GM12865 (cell line): ENCODE measurements around the gene SAMM50.

Source experiments
- DNase-seq: peaks from one replicate; pipeline ENCODE4 v3.0.0; 2010; ENCODE audit warnings: low read depth
- H3K4me3 ChIP-seq: 2 replicates; pipeline ENCODE4 v1.5.1; 2011; ENCODE audit warnings: mild to moderate bottlenecking, low read depth, low read length, control low read depth
- TF ChIP-seq, protein P1 (sequence below): IDR thresholded peaks from 2 replicates; pipeline ENCODE4 v1.5.1; 2011; ENCODE audit warnings: low read length, control low read depth, low read depth, inconsistent platforms; ENCODE audit not compliant: insufficient read depth; ENCODE audit errors: missing control alignments

The SAMM50 gene

DNA sequence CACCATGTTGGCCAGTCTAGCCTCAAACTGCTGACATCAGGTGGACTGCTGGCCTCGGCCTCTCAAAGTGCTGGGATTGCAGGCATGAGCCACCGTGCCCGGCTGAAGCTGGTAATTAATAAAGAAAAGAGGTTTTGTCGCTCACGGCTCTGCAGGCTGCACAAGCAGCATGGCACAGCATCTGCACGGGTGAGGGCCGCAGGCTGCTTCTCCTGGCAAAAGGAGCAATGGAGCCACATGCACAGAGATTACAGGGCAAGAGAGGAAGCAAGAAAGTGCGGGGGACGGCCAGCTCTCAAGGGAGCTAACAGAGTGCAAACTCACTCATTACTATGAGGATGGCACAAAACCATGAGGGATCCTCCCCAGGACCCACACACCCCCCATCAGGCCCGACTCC is 64.2 kb downstream of the SAMM50 start:
- no peak overlapping the region for H3K4me3 ChIP-seq
- TF ChIP-seq, protein P1, sequence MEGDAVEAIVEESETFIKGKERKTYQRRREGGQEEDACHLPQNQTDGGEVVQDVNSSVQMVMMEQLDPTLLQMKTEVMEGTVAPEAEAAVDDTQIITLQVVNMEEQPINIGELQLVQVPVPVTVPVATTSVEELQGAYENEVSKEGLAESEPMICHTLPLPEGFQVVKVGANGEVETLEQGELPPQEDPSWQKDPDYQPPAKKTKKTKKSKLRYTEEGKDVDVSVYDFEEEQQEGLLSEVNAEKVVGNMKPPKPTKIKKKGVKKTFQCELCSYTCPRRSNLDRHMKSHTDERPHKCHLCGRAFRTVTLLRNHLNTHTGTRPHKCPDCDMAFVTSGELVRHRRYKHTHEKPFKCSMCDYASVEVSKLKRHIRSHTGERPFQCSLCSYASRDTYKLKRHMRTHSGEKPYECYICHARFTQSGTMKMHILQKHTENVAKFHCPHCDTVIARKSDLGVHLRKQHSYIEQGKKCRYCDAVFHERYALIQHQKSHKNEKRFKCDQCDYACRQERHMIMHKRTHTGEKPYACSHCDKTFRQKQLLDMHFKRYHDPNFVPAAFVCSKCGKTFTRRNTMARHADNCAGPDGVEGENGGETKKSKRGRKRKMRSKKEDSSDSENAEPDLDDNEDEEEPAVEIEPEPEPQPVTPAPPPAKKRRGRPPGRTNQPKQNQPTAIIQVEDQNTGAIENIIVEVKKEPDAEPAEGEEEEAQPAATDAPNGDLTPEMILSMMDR = no peak
- DNase-seq = no peak

DNA sequence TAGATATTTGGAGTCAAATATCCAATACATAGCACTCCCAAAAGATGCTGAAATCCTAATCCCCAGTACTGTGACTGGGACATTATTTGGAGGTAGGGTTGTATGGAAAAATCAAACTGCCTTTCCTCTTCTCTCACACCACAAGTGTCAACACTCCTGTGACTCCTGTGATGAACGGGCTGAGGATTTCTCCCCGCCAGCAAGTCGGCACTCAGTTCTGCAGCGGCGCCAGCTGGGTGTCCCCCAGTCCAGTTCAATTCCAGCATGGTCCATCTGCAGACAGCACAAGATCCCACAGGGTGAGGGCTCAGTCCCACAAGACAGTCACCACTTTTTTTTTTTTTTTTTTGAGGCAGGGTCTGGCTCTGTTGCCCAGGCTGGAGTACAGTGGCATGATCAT is 64.6 kb downstream of the SAMM50 start:
- no peak for DNase-seq
- no peak overlapping the region for H3K4me3 ChIP-seq
- TF ChIP-seq, protein P1 = no peak

DNA sequence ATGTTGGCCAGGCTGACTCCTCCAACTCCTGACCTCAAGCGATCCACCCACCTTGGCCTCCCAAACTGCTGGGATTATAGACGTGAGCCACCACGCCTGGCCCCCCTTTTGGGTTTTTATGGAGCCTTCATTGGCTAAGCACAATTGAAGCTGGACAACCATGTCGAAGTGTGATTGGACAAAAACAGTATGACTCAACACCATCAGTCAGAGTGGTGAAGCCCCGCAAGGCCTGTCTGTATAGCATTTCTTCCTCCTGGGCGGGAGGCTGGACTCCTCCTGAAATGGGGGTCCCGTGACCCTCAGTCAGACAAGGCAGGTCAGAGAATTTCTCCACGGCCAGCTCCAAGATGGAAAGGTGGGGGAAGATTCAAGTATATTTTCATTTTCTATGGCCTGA is 65.7 kb downstream of the SAMM50 start:
- no peak overlapping the region for H3K4me3 ChIP-seq
- no peak for DNase-seq
- TF ChIP-seq, protein P1 = no peak

DNA sequence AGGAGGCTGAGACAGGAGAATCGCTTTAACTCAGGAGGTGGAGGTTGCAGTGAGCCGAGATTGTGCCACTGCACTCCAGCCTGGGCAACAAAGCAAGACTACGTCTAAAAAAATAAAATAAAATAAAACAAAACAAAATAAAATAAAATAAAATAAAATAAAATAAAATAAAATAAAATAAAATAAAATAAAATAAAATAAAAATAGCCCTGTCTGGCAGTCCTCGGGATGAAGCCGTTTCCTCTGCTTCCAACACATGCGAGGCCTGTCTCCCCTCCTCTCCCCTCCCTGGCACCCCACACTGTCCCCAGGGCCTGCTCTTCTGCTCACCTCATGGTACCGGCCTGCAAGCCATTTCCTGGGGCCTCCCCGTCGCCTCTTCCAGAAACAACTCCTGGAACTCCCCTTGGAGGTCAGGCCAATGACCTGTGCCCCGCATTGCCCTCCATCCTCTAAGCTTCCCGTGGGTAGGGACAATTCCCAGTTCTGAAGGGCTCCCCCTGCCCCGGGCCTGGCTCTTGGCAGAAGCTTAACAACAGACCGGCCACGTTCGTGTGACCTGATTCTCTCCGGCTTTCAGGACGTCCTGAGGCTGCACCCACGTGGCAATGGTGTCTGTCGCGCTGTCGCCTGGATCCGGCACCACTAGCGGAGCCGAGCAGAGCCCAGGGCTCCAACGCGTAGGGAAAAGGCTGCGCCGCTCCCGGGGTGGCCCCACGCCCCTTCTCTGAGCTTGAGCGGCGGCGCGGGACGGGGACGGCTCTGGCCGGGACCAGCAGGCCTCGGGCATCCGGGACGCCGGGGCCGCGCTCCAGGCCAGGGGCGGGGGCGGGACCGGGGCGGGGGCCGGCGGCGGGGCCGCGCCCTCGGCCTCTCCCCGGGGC is 68.4 kb downstream of the SAMM50 start:
- peak overlapping the region; percentile 88 for H3K4me3 ChIP-seq
- TF ChIP-seq, protein P1 = no peak
- DNase-seq = peak; percentile 74

DNA sequence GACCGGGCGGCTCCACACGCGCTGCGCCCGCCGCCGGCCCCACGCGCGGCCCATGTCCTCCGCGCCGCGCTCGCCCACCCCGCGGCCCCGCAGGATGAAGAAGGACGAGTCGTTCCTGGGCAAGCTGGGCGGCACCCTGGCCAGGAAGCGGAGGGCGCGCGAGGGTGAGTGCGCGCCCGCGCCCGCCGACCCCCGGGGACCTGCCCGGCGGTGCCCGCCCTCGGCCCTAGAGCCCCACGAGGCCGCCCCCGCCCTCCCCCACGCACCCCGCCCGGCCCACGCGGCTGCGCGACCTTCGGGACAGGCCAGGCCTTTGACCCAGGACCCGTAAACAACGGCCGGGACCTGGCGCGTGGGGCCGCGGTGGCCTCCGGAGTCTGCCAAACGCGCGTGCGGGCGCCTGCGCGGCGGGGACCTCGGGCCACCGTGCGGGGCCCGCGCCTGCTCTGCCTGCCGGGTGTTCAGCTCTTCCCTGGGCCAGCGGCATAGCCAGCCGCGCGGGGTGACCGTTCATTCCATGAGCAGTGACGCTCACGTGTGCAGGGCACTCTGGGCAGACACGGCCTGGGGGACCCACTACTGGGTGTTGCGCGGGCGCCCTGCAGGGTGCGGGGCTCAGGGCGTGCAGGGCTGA is 69.2 kb downstream of the SAMM50 start, which contains the start of gene PARVB:
PARVB (plus strand) TSS at position 15 of the 634 bp plus-strand sequence; CDS start at position 53, 38 bp downstream.
- TF ChIP-seq, protein P1 = no peak
- H3K4me3 ChIP-seq = peak within 1 kb of the TSS; percentile 88
- peak; percentile 54 for DNase-seq

DNA sequence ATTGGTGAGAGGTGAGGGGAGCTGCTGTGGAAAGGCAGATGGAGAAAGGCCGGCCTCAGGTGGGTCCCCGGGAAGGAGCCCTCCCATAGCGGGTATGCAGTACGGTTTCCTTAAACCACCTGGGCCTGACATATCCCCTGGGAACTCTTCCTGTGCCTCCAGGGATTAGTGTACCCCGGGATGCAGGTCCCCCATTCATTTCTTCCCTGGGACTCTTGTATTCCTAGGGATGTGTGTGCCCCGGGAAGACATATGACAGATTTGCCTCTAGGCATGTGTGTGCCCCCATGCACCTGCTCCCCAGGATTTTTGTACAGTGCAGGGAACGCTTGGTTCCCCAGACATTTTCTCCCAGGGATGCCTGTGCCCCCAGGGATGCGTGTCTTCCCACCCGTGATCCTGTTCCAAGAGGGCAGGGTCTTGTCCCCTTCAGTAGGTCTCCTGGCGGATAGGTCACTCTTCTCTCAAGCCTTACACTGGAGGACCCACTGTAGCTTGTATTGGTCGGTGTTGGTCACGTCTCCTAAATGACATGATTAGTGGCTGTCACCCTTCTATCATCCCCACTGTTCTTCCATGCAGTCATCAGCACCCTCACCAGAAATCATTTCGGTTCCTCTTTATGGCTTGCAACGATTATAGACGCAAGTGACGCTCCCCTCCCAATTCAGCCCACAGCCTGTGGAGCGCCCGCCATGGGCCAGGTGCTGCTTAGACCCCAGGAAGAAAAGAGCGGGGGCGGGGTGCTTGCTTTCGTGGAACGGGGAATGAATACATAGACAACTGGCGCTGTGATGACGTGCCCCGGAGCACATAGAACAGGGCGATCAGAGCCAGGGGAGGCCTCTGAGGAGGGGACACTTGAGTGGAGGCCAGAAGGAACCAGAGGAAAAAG is 70.2 kb downstream of the SAMM50 start:
- peak overlapping the region; percentile 79 for H3K4me3 ChIP-seq
- TF ChIP-seq, protein P1 = no peak
- DNase-seq = peak; percentile 95
